Measurements from ENCODE around the gene PACSIN3.

PACSIN3 gene

GRCh38 chr11:47156951-47157350, 29.3 kb downstream of the PACSIN3 start:
- Histone ChIP-seq H3K4me3 (ENCODE audit: low read depth, low read length, poor library complexity, severe bottlenecking) (no peak overlapping the region), H3K9me3 (ENCODE audit: low read length) (no peaks in the 10 kb centered on the region), H3K79me2 (ENCODE audit: insufficient read depth, low read length) (no peaks in the 10 kb centered on the region), H3K9ac (ENCODE audit: low read length) (no peak overlapping the region), H3K27me3 (ENCODE audit: insufficient read depth, low read length) (no peaks in the 10 kb centered on the region), H3K27ac (ENCODE audit: low read depth, low read length, poor library complexity, severe bottlenecking) (no peak overlapping the region), H3K4me1 (ENCODE audit: insufficient read depth, low read length, severe bottlenecking) (peaks cover 44% of the 10 kb centered on the region), H3K4me2 (ENCODE audit: low read length) (no peak overlapping the region), H3K36me3 (ENCODE audit: insufficient read depth, low read length) (peaks cover 15% of the 10 kb centered on the region; the same call in 1 of the 2 replicates), H2AFZ (ENCODE audit: low read length) (no peak overlapping the region), H4K20me1 (ENCODE audit: insufficient read depth, low read length) (no peaks in the 10 kb centered on the region), H3K9me2 (ENCODE audit: low read depth, low read length) (no peaks in the 10 kb centered on the region), H3F3A (ENCODE audit: insufficient read depth, low read length) (no peaks in the 10 kb centered on the region)
- no peak for TF ChIP-seq CTCF (IDR thresholded peaks at IDR 0.05; ENCODE audit: low read length)
- no peak for TF ChIP-seq EZH2 (IDR thresholded peaks at IDR 0.05; ENCODE audit: borderline replicate concordance, low read length)

GRCh38 chr11:47156333-47156732, 29.9 kb downstream of the PACSIN3 start:
- H3K9me2 ChIP-seq (ENCODE audit: low read depth, low read length): no peaks in the 10 kb centered on the region
- H2AFZ ChIP-seq (ENCODE audit: low read length): no peak overlapping the region
- H3K36me3 ChIP-seq (ENCODE audit: insufficient read depth, low read length): peaks cover 11% of the 10 kb centered on the region; the same call in 1 of the 2 replicates
- H3K79me2 ChIP-seq (ENCODE audit: insufficient read depth, low read length): no peaks in the 10 kb centered on the region
- H3F3A ChIP-seq (ENCODE audit: insufficient read depth, low read length): no peaks in the 10 kb centered on the region
- no peak overlapping the region for H3K4me3 ChIP-seq (ENCODE audit: low read depth, low read length, poor library complexity, severe bottlenecking)
- TF ChIP-seq EZH2 (IDR thresholded peaks at IDR 0.05; ENCODE audit: borderline replicate concordance, low read length) (no peak), CTCF (IDR thresholded peaks at IDR 0.05; ENCODE audit: low read length) (no peak)
- no peak overlapping the region for H3K9ac ChIP-seq (ENCODE audit: low read length)
- no peaks in the 10 kb centered on the region for H4K20me1 ChIP-seq (ENCODE audit: insufficient read depth, low read length)
- peaks cover 50% of the 10 kb centered on the region for H3K4me1 ChIP-seq (ENCODE audit: insufficient read depth, low read length, severe bottlenecking)
- H3K27ac ChIP-seq (ENCODE audit: low read depth, low read length, poor library complexity, severe bottlenecking): peak overlapping the region; percentile 59
- H3K9me3 ChIP-seq (ENCODE audit: low read length): no peaks in the 10 kb centered on the region
- no peak overlapping the region for H3K4me2 ChIP-seq (ENCODE audit: low read length)
- H3K27me3 ChIP-seq (ENCODE audit: insufficient read depth, low read length): no peaks in the 10 kb centered on the region

DNA sequence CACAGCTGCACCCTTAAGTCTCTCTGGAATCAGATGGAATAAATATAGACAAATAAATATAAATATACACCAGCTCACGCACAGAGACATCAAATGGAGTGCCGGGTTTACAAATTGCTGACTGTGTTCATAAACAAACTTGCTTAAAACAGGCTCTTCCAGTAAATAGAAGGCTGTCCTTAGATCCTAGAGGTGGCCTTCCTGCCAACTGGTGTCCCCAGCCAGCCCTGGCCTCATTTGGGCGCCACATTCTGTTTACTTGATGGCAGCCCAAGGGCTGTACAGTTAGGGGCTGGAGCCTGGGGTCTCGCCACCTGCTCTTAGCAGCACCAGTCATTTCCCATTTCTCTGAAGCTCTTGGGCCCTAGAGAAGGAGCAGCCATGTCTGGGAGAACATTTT, 30.4 kb downstream of the PACSIN3 start:
- Histone ChIP-seq H3F3A (ENCODE audit: insufficient read depth, low read length) (no peaks in the 10 kb centered on the region), H3K27me3 (ENCODE audit: insufficient read depth, low read length) (no peaks in the 10 kb centered on the region), H3K79me2 (ENCODE audit: insufficient read depth, low read length) (no peaks in the 10 kb centered on the region), H3K9me2 (ENCODE audit: low read depth, low read length) (no peaks in the 10 kb centered on the region), H3K36me3 (ENCODE audit: insufficient read depth, low read length) (peaks cover 11% of the 10 kb centered on the region; the same call in 1 of the 2 replicates), H3K9ac (ENCODE audit: low read length) (no peak overlapping the region), H2AFZ (ENCODE audit: low read length) (no peak overlapping the region), H3K4me1 (ENCODE audit: insufficient read depth, low read length, severe bottlenecking) (peaks cover 50% of the 10 kb centered on the region), H3K9me3 (ENCODE audit: low read length) (no peaks in the 10 kb centered on the region), H3K4me3 (ENCODE audit: low read depth, low read length, poor library complexity, severe bottlenecking) (no peak overlapping the region), H3K4me2 (ENCODE audit: low read length) (no peak overlapping the region; the same call in 1 of the 2 replicates), H4K20me1 (ENCODE audit: insufficient read depth, low read length) (no peaks in the 10 kb centered on the region), H3K27ac (ENCODE audit: low read depth, low read length, poor library complexity, severe bottlenecking) (peak overlapping the region; percentile 59)
- TF ChIP-seq EZH2 (IDR thresholded peaks at IDR 0.05; ENCODE audit: borderline replicate concordance, low read length): no peak
- TF ChIP-seq CTCF (IDR thresholded peaks at IDR 0.05; ENCODE audit: low read length): no peak

Measured in OCI-LY1 (cell line).